Activated naive CD4-positive, alpha-beta T cell (primary cell): ENCODE measurements around the gene KANTR.

Source experiments
- DNase-seq, 4 experiments: peaks; one replicate each; lab custom pipeline; 2025; lab: John Stamatoyannopoulos, UW

KANTR gene

GRCh38 chrX:53081925-53082772 lies 11.8 kb upstream of the KANTR start, which contains the start of gene TSPYL2:
Gene TSPYL2, plus strand, starts transcription at chrX:53082367. Its CDS starts 132 bp downstream, at chrX:53082499.
- peak; percentile 69 to 91 (median 82) for DNase-seq

- DNase-seq = no peak
These were observed 10.9 kb upstream of the KANTR start for GRCh38 chrX:53082773-53083616.

GRCh38 chrX:53084043-53084570 lies 9.8 kb upstream of the KANTR start:
- no peak for DNase-seq

- DNase-seq = no peak
These were observed 9.1 kb upstream of the KANTR start for GRCh38 chrX:53084863-53085262.

GRCh38 chrX:53085661-53086229 lies 8.2 kb upstream of the KANTR start:
- DNase-seq = no peak

GRCh38 chrX:53086464-53086863 lies 7.5 kb upstream of the KANTR start:
- no peak for DNase-seq

- no peak for DNase-seq
These were observed 6.5 kb upstream of the KANTR start for GRCh38 chrX:53087388-53087831.

GRCh38 chrX:53088136-53088974 lies 5.6 kb upstream of the KANTR start:
- peak; percentile 23 to 69 (median 42) for DNase-seq

- peak in 1 of 4 experiments; percentile 13 for DNase-seq
These were observed 4.6 kb upstream of the KANTR start for GRCh38 chrX:53089224-53089842.

- no peak for DNase-seq
These were observed 4.0 kb upstream of the KANTR start for GRCh38 chrX:53089925-53090324.

- no peak for DNase-seq
These were observed 2.6 kb upstream of the KANTR start for GRCh38 chrX:53091354-53091753.

GRCh38 chrX:53093177-53093655 lies 726 bp upstream of the KANTR start:
- peak; percentile 15 to 71 (median 36) for DNase-seq

- DNase-seq = no peak
These were observed 602 bp downstream of the KANTR start for GRCh38 chrX:53094582-53094905.

- no peak for DNase-seq
These were observed 1.9 kb downstream of the KANTR start for GRCh38 chrX:53095796-53096195.

GRCh38 chrX:53114864-53115549 lies 21.1 kb downstream of the KANTR start:
- no peak for DNase-seq

- DNase-seq = no peak
These were observed 21.6 kb downstream of the KANTR start for GRCh38 chrX:53115550-53115874.

GRCh38 chrX:53116101-53116500 lies 22.2 kb downstream of the KANTR start:
- DNase-seq = no peak

GRCh38 chrX:53122013-53122412 lies 28.1 kb downstream of the KANTR start:
- DNase-seq = no peak

- no peak for DNase-seq
These were observed 31.6 kb downstream of the KANTR start for GRCh38 chrX:53125506-53125905.

GRCh38 chrX:53126377-53126776 lies 32.4 kb downstream of the KANTR start:
- DNase-seq = no peak
